Tibial artery (tissue), 4 donors: ENCODE data around the gene UBR4.

ENCODE experiments used
- DNase-seq, 2 donors: peaks; one replicate each; pipeline ENCODE4 v3.0.0-alpha.2; 2019
- H3K27ac ChIP-seq, 2 donors: fragments of 200-600 bp; sonication (generic) in 1 of 2; 1 replicate in 1 of 2; 2 replicates in 1 of 2; pipeline ENCODE4 v1.5.1; 2018 to 2019; ENCODE audit warnings: mild to moderate bottlenecking in 1 of 2
- H3K27me3 ChIP-seq, 2 donors: fragments of 200-600 bp; sonication (generic) in 1 of 2; one replicate each; pipeline versions ENCODE4 v1.5.1 to v1.6.0; 2016 to 2019
- H3K36me3 ChIP-seq, 3 donors: fragments of 200-600 bp; sonication (generic) in 2 of 3; one replicate each; pipeline ENCODE4 v1.5.1; 2016 to 2019; ENCODE audit warnings: mild to moderate bottlenecking in 2 of 3
- H3K4me1 ChIP-seq, 4 donors: fragments of 200-600 bp; sonication (generic) in 2 of 4; 1 replicate in 3 of 4; 2 replicates in 1 of 4; pipeline ENCODE4 v1.5.1; 2016 to 2019
- H3K4me3 ChIP-seq, 2 donors: fragments of 200-600 bp; sonication (generic) in 1 of 2; 1 replicate in 1 of 2; 2 replicates in 1 of 2; pipeline ENCODE4 v1.5.1; 2018 to 2019; ENCODE audit warnings: mild to moderate bottlenecking in 2 of 2
- H3K9me3 ChIP-seq, 3 donors: fragments of 200-600 bp; sonication (generic) in 1 of 3; one replicate each; pipeline ENCODE4 v1.5.1; 2016 to 2019
- intact Hi-C: fragments of 100-400 bp; cut with DNase I; formaldehyde crosslinking; loops from one replicate; pipeline ENCODE4 v1.15.0; 2023; ENCODE audit warnings: low total_unique reads
- TF ChIP-seq, protein P1 (sequence below), 2 experiments: fragments of 200-600 bp in 1 of 2; fragments of 450-650 bp in 1 of 2; IDR thresholded peaks; one replicate each; pipeline ENCODE4 v1.5.1; 2017 to 2019; ENCODE audit warnings: antibody characterized with exemption in 2 of 2, mild to moderate bottlenecking in 1 of 2, moderate library complexity in 1 of 2

Gene UBR4

DNA sequence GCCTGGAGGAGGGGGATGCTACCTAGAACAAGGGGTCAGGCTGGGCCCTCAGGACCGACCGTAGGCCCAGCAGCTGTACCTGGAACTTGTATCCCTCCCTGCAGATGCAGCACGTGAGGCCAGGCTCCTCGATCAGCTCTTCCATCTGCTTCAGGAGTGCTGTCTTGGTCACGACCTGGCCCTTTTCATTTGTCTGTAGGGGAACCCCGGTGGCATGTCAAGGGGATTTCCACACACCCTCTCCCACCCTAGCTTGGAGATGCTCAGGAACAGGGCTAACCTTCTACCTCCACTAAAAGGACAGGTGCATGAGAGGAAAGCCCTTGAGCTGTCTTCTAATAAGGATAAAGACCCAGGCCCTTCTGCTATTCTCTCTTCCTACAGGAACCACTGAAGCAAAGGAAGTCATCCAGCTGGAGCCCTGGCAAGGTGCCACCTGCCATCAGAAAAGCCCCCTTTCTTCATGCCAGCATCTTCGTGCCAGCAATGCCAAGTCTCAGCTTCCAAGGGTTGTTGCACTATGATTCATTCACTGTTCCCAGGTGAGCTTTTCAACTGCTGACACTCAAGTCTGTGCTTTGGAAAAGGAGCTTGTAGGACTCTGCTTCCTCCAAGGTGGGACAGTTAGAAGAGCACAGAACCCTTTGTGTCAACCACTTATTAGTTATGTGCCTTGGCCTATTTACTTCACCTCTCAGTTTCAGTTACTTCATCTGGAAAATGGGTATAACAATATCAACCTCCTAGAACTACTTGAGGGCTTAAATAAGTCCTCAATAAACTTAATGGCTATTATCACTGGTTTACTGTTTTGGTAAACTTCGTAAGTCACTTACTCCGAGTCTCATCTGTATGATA, 122.1 kb downstream of the UBR4 start:
- peaks cover 0 to 21% (median 7%) of the 10 kb centered on the region in 4 donors for H3K4me1 ChIP-seq
- peak in 1 of 2 donors; percentile 43 for DNase-seq
- TF ChIP-seq, protein P1, sequence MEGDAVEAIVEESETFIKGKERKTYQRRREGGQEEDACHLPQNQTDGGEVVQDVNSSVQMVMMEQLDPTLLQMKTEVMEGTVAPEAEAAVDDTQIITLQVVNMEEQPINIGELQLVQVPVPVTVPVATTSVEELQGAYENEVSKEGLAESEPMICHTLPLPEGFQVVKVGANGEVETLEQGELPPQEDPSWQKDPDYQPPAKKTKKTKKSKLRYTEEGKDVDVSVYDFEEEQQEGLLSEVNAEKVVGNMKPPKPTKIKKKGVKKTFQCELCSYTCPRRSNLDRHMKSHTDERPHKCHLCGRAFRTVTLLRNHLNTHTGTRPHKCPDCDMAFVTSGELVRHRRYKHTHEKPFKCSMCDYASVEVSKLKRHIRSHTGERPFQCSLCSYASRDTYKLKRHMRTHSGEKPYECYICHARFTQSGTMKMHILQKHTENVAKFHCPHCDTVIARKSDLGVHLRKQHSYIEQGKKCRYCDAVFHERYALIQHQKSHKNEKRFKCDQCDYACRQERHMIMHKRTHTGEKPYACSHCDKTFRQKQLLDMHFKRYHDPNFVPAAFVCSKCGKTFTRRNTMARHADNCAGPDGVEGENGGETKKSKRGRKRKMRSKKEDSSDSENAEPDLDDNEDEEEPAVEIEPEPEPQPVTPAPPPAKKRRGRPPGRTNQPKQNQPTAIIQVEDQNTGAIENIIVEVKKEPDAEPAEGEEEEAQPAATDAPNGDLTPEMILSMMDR (IDR thresholded peaks at IDR 0.05), result no peak

DNA sequence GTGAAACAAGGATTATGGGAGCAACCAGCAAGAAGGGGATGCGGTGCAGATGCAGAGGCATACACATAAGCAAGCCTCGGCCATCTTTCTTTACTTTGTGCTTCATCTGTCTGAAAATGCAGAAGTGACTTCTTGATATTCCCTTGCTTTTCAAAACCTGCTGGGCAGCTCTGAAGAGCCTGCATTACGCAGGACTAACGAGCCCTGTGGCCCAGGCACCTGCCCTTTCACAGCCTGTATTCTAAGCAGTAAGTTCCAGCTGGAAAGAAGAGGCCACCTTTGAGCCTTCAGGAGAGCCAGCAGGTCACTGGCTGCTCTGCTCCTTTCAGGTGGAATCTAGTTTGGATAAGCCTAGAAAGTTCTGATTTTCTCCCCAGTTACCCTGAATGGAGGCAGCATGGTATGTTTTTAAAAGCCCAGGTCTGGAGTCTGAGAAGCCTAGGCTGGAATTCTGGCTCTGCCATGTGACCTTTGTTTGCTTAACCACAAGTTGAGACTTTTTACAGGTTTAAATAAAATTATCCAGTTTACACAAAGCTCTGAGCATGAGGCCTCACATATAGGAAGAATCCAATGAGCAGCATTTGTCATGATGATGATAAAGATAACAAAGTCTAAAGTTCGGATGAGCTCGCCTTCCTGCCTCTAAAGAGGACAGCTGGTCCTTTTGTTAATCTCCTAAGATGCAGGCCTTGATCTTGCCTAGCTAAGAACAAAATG, 122.9 kb downstream of the UBR4 start:
- intact Hi-C loops, result no loop called here
- TF ChIP-seq, protein P1 (IDR thresholded peaks at IDR 0.05), result no peak
- Histone ChIP-seq H3K27ac (no peak overlapping the region), H3K9me3 (no peaks in the 10 kb centered on the region), H3K36me3 (peaks cover 85 to 98% (median 89%) of the 10 kb centered on the region in 3 donors), H3K4me1 (peaks cover 0 to 16% (median 7%) of the 10 kb centered on the region in 4 donors), H3K27me3 (no peaks in the 10 kb centered on the region), H3K4me3 (no peak overlapping the region)
- DNase-seq, result no peak

More for the DNA sequence above, 122.1 kb downstream of the UBR4 start:
- Histone ChIP-seq H3K4me3 (no peak overlapping the region), H3K9me3 (no peaks in the 10 kb centered on the region), H3K27ac (no peak overlapping the region), H3K27me3 (no peaks in the 10 kb centered on the region), H3K36me3 (peaks cover 85 to 98% (median 87%) of the 10 kb centered on the region in 3 donors)
- intact Hi-C loops, result no loop called here

DNA sequence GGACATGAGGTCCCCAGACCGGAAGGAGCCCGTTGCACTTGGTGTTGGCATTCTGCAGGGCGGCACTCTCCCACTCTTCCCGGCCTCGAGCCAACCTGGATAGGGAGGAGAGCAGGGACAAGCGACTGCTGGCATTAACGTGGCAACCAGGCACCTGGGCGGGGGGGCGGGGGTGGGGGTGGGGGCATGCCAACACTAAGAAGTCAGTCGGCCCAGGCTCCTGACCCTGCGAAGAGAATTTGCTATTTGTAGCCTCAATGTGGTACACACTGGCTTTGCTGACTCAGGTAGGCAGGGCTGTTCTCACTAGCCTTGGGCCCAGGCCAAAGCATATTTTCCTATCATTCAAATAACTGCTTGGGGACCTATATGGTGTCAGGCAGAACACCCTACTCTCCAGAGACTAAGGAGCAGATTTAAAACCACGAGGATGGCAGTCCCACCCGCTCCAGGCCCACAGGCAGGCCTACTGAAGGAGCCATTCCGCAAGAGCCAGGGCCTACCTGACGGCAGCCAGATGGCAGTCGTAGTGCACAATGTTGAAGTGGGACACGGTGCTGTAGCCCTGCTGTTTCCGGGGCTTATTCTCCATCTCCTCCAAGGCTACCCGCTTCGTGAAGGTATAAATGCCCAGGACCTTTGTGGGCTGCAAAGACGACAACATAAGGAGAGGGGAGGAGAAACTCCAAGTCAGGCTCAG, 123.7 kb downstream of the UBR4 start:
- Histone ChIP-seq H3K9me3 (no peaks in the 10 kb centered on the region), H3K27ac (no peak overlapping the region), H3K4me3 (no peak overlapping the region), H3K4me1 (peaks cover 0 to 7% (median 2%) of the 10 kb centered on the region in 4 donors), H3K27me3 (no peaks in the 10 kb centered on the region), H3K36me3 (peaks cover 91 to 99% (median 94%) of the 10 kb centered on the region in 3 donors)
- TF ChIP-seq, protein P1 (IDR thresholded peaks at IDR 0.05), result no peak
- intact Hi-C loops, result no loop called here
- DNase-seq, result peak in 1 of 2 donors; percentile 57

DNA sequence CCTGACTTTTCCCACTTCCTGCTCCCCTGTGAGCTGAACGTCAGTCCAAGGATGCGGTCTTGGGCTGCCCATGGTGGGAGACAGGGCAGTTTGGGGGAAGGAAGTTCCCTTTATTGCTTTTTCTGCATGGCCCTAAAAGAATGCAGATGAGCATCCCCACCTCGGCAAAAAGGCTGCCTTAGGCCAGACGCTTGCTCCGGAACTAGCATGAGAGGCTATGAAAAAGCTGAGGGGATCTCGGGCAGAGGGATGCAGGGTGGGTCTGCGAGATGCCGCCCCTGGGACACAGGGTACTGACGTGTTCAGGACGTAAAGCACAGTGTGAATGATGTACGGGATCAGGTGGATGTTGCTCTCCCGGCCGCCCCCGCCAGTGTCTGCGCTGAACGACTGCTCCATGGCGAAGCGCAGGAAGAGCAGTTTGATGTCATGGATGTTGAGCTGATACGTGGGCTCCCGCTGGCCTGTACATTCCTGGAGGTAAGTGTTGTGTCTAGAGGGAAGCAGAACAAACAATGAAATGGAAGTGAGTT, 125.8 kb downstream of the UBR4 start:
- no peaks in the 10 kb centered on the region for H3K4me1 ChIP-seq
- intact Hi-C loops, result no loop called here
- H3K9me3 ChIP-seq, result no peaks in the 10 kb centered on the region
- TF ChIP-seq, protein P1 (IDR thresholded peaks at IDR 0.05), result no peak
- DNase-seq, result peak in 1 of 2 donors; percentile 60
- no peaks in the 10 kb centered on the region for H3K27me3 ChIP-seq
- no peak overlapping the region for H3K27ac ChIP-seq
- no peak overlapping the region for H3K4me3 ChIP-seq
- peaks cover 99 to 100% (median 100%) of the 10 kb centered on the region in 3 donors for H3K36me3 ChIP-seq

DNA sequence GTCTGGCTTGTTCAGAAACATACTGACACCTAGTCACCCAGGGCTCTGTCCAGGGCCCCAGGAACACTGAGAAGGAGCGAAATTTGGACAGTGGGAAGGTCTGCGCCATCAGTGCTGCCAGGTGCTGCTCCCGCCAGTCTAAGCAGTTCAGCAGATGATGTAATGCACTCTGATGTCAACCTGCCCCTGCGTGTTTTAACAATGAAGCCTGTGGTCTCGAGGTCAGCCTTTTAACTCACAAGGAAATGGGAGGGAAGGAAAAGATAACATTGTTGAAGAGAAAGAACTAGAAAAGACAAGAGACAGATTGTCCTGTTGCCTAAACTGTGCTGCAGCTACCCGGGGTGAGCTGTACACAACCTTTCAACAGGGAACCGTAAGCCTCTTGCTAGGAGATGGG, 127.0 kb downstream of the UBR4 start:
- Histone ChIP-seq H3K9me3 (no peaks in the 10 kb centered on the region), H3K27ac (no peak overlapping the region), H3K4me3 (no peak overlapping the region), H3K4me1 (no peaks in the 10 kb centered on the region), H3K27me3 (no peaks in the 10 kb centered on the region), H3K36me3 (peaks cover 98 to 100% (median 99%) of the 10 kb centered on the region in 3 donors)
- TF ChIP-seq, protein P1 (IDR thresholded peaks at IDR 0.05), result no peak
- intact Hi-C loops, result no loop called here
- DNase-seq, result no peak
